Tibial nerve (tissue), 4 donors: ENCODE data around the gene KIT. TPM values are rescaled to one million over a fixed set of nuclear protein-coding genes. Genes with fewer than 3 reads are reported as not detected.

Experiments used
- DNase-seq, 2 donors: peaks; one replicate each; pipeline ENCODE4 v3.0.0-alpha.2; 2019; ENCODE audit warnings: low spot score in 2 of 2
- H3K27ac ChIP-seq, 4 donors: fragments of 200-600 bp; sonication (generic) in 3 of 4; one replicate each; pipeline ENCODE4 v1.5.1; 2017 to 2019; ENCODE audit warnings: mild to moderate bottlenecking in 1 of 4
- H3K27me3 ChIP-seq, 2 donors: fragments of 200-600 bp; sonication (generic) in 1 of 2; one replicate each; pipeline versions ENCODE4 v1.5.1 to v1.6.0; 2017 to 2019
- H3K36me3 ChIP-seq, 3 donors: fragments of 200-600 bp; sonication (generic); one replicate each; pipeline ENCODE4 v1.5.1; 2018 to 2019
- H3K4me1 ChIP-seq, 4 donors: fragments of 200-600 bp; sonication (generic) in 3 of 4; one replicate each; pipeline ENCODE4 v1.5.1; 2017 to 2019
- H3K4me3 ChIP-seq, 4 donors: fragments of 200-600 bp; sonication (generic) in 3 of 4; one replicate each; pipeline ENCODE4 v1.5.1; 2017 to 2019; ENCODE audit warnings: mild to moderate bottlenecking in 1 of 4, moderate library complexity in 1 of 4
- H3K9me3 ChIP-seq, 4 donors: fragments of 200-600 bp; sonication (generic) in 3 of 4; one replicate each; pipeline ENCODE4 v1.5.1; 2017 to 2019
- EP300 ChIP-seq, 2 donors: sonication (generic); formaldehyde crosslinking; IDR thresholded peaks; one replicate each; pipeline ENCODE4 v1.6.1; 2017; ENCODE audit warnings: antibody characterized with exemption in 2 of 2, mild to moderate bottlenecking in 1 of 2
- POLR2A ChIP-seq, 2 donors: fragments of 450-650 bp; IDR thresholded peaks; one replicate each; pipeline ENCODE4 v1.6.1; 2017; ENCODE audit warnings: antibody characterized with exemption in 2 of 2, mild to moderate bottlenecking in 2 of 2, moderate library complexity in 2 of 2
- WGBS, 2 donors: methylation state at CpG; one replicate each; pipeline ENCODE4 v1.1.5; 2018; 5-methylcytosine and 5-hydroxymethylcytosine counted together
- total RNA-seq, 4 donors: library from RNA; depleted of rRNA; stranded (reverse); fragments of >200 nt; gene quantifications; one replicate each; pipeline ENCODE4 v1.1.0, GENCODE V29; 2016
- TF ChIP-seq, protein P1 (sequence below), 5 experiments: fragments of 200-600 bp in 3 of 5; fragments of 450-650 bp in 2 of 5; sonication (generic) in 3 of 5; IDR thresholded peaks; one replicate each; pipeline ENCODE4 v1.5.1; 2016 to 2019; ENCODE audit warnings: antibody characterized with exemption in 5 of 5, mild to moderate bottlenecking in 3 of 5, moderate library complexity in 2 of 5

KIT gene
- total RNA-seq, 4 donors from 2014 or later = 1.5 to 18.6 (median 8.4) TPM

DNA sequence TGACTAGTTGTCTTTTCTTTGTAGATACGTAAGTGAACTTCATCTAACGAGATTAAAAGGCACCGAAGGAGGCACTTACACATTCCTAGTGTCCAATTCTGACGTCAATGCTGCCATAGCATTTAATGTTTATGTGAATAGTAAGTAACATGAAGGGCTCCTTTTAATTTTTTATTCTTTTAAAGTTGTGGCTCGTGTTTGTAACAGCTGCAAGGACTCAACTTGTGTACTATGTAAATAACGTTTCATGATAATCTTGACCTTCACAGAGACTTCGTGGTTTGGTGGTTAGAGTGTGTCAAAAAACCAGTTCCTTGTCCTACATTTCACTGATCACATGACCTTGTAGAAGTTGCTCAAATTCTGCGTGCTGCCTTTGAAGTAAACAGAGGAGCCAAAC lies 51.6 kb downstream of the KIT start:
- TF ChIP-seq POLR2A (IDR thresholded peaks at IDR 0.05) (no peak), EP300 (IDR thresholded peaks at IDR 0.05) (no peak)
- TF ChIP-seq, protein P1, sequence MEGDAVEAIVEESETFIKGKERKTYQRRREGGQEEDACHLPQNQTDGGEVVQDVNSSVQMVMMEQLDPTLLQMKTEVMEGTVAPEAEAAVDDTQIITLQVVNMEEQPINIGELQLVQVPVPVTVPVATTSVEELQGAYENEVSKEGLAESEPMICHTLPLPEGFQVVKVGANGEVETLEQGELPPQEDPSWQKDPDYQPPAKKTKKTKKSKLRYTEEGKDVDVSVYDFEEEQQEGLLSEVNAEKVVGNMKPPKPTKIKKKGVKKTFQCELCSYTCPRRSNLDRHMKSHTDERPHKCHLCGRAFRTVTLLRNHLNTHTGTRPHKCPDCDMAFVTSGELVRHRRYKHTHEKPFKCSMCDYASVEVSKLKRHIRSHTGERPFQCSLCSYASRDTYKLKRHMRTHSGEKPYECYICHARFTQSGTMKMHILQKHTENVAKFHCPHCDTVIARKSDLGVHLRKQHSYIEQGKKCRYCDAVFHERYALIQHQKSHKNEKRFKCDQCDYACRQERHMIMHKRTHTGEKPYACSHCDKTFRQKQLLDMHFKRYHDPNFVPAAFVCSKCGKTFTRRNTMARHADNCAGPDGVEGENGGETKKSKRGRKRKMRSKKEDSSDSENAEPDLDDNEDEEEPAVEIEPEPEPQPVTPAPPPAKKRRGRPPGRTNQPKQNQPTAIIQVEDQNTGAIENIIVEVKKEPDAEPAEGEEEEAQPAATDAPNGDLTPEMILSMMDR (IDR thresholded peaks at IDR 0.05) = no peak
- no peak for DNase-seq
- 77 to 81% methylated on average over 8 of the region's 8 CpGs for WGBS, 2 donors
- Histone ChIP-seq H3K36me3 (no peaks in the 10 kb centered on the region), H3K9me3 (no peaks in the 10 kb centered on the region), H3K4me1 (no peaks in the 10 kb centered on the region), H3K27ac (no peak overlapping the region), H3K4me3 (no peak overlapping the region), H3K27me3 (no peaks in the 10 kb centered on the region)

DNA sequence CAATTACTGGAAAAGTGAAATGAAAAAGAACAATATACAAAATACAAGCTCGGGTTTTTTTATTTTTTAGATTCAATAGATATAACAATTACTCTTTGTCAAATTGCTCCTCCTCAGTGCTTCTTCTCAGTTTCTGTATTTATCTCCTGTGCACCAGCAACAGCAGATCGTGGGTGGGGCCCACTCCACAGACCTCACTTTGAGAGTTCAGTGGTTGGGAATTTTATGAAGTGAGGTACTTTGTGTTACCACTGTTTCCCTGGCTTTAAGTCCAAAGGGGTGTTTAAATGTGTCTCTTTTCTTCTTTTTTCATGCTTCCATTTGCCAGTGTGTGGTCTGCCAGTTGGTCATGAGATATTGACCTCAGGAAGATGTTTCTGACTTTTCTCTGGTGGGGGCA lies 54.4 kb downstream of the KIT start:
- WGBS, 2 donors = 49 to 56% methylated on average over 2 of the region's 2 CpGs
- H3K9me3 ChIP-seq = no peaks in the 10 kb centered on the region
- no peaks in the 10 kb centered on the region for H3K4me1 ChIP-seq
- no peak overlapping the region for H3K27ac ChIP-seq
- no peak overlapping the region for H3K4me3 ChIP-seq
- TF ChIP-seq EP300 (IDR thresholded peaks at IDR 0.05) (no peak), POLR2A (IDR thresholded peaks at IDR 0.05) (no peak)
- TF ChIP-seq, protein P1 (IDR thresholded peaks at IDR 0.05) = no peak
- no peak for DNase-seq
- H3K27me3 ChIP-seq = no peaks in the 10 kb centered on the region
- no peaks in the 10 kb centered on the region for H3K36me3 ChIP-seq

GRCh38 chr4:54714631-54715030 lies 56.9 kb downstream of the KIT start:
- no peak overlapping the region for H3K4me3 ChIP-seq
- WGBS, 2 donors = 65 to 73% methylated on average over 8 of the region's 8 CpGs
- no peaks in the 10 kb centered on the region for H3K4me1 ChIP-seq
- no peaks in the 10 kb centered on the region for H3K36me3 ChIP-seq
- H3K9me3 ChIP-seq = no peaks in the 10 kb centered on the region
- no peak for DNase-seq
- H3K27me3 ChIP-seq = no peaks in the 10 kb centered on the region
- TF ChIP-seq EP300 (IDR thresholded peaks at IDR 0.05) (no peak), POLR2A (IDR thresholded peaks at IDR 0.05) (no peak)
- TF ChIP-seq, protein P1 (IDR thresholded peaks at IDR 0.05) = no peak
- no peak overlapping the region for H3K27ac ChIP-seq

DNA sequence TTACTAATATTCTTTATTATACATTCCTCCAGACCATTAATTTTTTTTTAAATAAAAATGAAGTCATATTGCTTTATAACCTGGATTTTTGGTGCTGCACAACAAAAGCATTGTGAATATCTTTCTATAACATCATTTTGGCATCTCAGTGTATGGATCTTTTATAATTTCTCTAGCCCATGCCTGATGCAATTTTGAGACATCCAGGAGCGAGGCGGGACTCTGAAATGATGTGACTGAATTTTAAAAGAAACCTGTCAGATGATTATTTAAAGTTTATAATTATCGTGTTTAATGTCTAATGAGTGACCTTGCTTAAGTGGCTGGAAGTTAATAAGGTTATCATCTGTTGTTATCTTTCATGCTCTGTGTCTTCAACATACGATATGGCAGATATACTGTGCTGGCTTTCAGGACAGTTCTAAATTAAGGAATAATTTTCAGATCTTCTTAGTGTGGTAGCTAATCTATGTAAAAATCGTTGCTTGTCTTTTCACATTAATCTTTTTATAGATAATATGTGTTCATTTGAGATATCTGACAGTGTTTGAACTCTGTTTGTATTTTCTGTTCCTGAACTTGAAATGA lies 58.8 kb downstream of the KIT start:
- no peak for TF ChIP-seq POLR2A (IDR thresholded peaks at IDR 0.05)
- TF ChIP-seq EP300 (IDR thresholded peaks at IDR 0.05) = no peak
- TF ChIP-seq, protein P1 (IDR thresholded peaks at IDR 0.05) = no peak
- Histone ChIP-seq H3K9me3 (no peaks in the 10 kb centered on the region), H3K36me3 (no peaks in the 10 kb centered on the region), H3K27ac (no peak overlapping the region), H3K27me3 (no peaks in the 10 kb centered on the region), H3K4me3 (no peak overlapping the region), H3K4me1 (no peaks in the 10 kb centered on the region)
- WGBS, 2 donors = 84 to 86% methylated on average over 5 of the region's 5 CpGs
- no peak for DNase-seq

DNA sequence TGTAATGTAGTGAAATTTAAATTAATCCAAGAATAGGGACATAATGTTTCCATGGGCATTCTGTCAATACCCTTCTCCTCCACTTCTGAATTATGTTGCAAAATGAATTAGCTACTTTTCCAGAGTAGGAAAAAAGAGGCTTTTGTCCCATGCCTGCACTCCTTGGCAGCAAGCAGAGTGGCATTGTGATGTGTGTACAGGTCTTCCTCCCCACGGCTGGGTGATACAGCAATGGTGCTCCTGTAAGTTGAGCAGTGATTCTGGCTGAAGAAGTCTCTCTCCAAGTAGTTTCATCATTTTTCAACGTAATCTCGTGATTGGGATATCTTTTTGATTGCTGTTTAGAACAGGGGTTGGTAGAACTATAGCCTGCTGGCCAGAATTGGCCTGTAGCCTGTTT lies 59.9 kb downstream of the KIT start:
- Histone ChIP-seq H3K27me3 (no peaks in the 10 kb centered on the region), H3K4me3 (no peak overlapping the region), H3K36me3 (no peaks in the 10 kb centered on the region), H3K27ac (no peak overlapping the region), H3K9me3 (no peaks in the 10 kb centered on the region), H3K4me1 (no peaks in the 10 kb centered on the region)
- 62 to 71% methylated on average over 3 of the region's 3 CpGs for WGBS, 2 donors
- TF ChIP-seq POLR2A (IDR thresholded peaks at IDR 0.05) (no peak), EP300 (IDR thresholded peaks at IDR 0.05) (no peak)
- TF ChIP-seq, protein P1 (IDR thresholded peaks at IDR 0.05) = no peak
- DNase-seq = no peak
